ENCODE data around the gene PTPRT.
"Not testable (repeated sequence)": the region's sequence is repeated elsewhere in the genome, so short reads cannot be mapped to it uniquely, and the experiment has no call there.

PTPRT gene

GRCh38 chr20:43187476-43188233, 2.1 kb downstream of the PTPRT start:
- DNase-seq (ENCODE audit: low spot score), result peak; percentile 82

- DNase-seq (ENCODE audit: low spot score), result no peak
Observed at GRCh38 chr20:43186312-43186711, 3.4 kb downstream of the PTPRT start.

- DNase-seq (ENCODE audit: low spot score), result no peak
Observed at GRCh38 chr20:43185901-43186300, 3.8 kb downstream of the PTPRT start.

- no peak for DNase-seq (ENCODE audit: low spot score)
Observed at GRCh38 chr20:43183536-43184070, 6.1 kb downstream of the PTPRT start.

GRCh38 chr20:43178080-43178479, 11.6 kb downstream of the PTPRT start:
- DNase-seq (ENCODE audit: low spot score), result no peak

- no peak for DNase-seq (ENCODE audit: low spot score)
Observed at GRCh38 chr20:43176726-43177125, 13.0 kb downstream of the PTPRT start.

- no peak for DNase-seq (ENCODE audit: low spot score)
Observed at GRCh38 chr20:43171930-43172329, 17.8 kb downstream of the PTPRT start.

- DNase-seq (ENCODE audit: low spot score), result no peak
Observed at GRCh38 chr20:43170771-43171170, 18.9 kb downstream of the PTPRT start.

GRCh38 chr20:43167615-43168014, 22.1 kb downstream of the PTPRT start:
- no peak for DNase-seq (ENCODE audit: low spot score)

GRCh38 chr20:43167021-43167420, 22.7 kb downstream of the PTPRT start:
- no peak for DNase-seq (ENCODE audit: low spot score)

GRCh38 chr20:43165611-43166010, 24.1 kb downstream of the PTPRT start:
- no peak for DNase-seq (ENCODE audit: low spot score)

- DNase-seq (ENCODE audit: low spot score), result not testable (repeated sequence)
Observed at GRCh38 chr20:43164736-43165135, 25.0 kb downstream of the PTPRT start.

- no peak for DNase-seq (ENCODE audit: low spot score)
Observed at GRCh38 chr20:43161716-43162115, 28.0 kb downstream of the PTPRT start.

- no peak for DNase-seq (ENCODE audit: low spot score)
Observed at GRCh38 chr20:43160941-43161340, 28.8 kb downstream of the PTPRT start.

GRCh38 chr20:43159994-43160393, 29.7 kb downstream of the PTPRT start:
- DNase-seq (ENCODE audit: low spot score), result no peak

- no peak for DNase-seq (ENCODE audit: low spot score)
Observed at GRCh38 chr20:43155366-43156100, 34.2 kb downstream of the PTPRT start.

- DNase-seq (ENCODE audit: low spot score), result no peak
Observed at GRCh38 chr20:43151901-43152300, 37.8 kb downstream of the PTPRT start.

GRCh38 chr20:43151256-43151655, 38.5 kb downstream of the PTPRT start:
- no peak for DNase-seq (ENCODE audit: low spot score)

GRCh38 chr20:43140726-43141125, 49.0 kb downstream of the PTPRT start:
- DNase-seq (ENCODE audit: low spot score), result no peak

- no peak for DNase-seq (ENCODE audit: low spot score)
Observed at GRCh38 chr20:43138061-43138770, 51.5 kb downstream of the PTPRT start.

GRCh38 chr20:43137160-43137559, 52.5 kb downstream of the PTPRT start:
- DNase-seq (ENCODE audit: low spot score), result no peak

- no peak for DNase-seq (ENCODE audit: low spot score)
Observed at GRCh38 chr20:43124241-43124640, 65.5 kb downstream of the PTPRT start.

- no peak for DNase-seq (ENCODE audit: low spot score)
Observed at GRCh38 chr20:43123180-43123579, 66.5 kb downstream of the PTPRT start.
